ENCODE measurements around the gene TERB2.
"Not testable (repeated sequence)": the region's sequence is repeated elsewhere in the genome, so short reads cannot be mapped to it uniquely, and the experiment has no call there.

TERB2 gene

GRCh38 chr15:44956388-44956787, at the start of gene TERB2:
TSS of gene TERB2 (plus strand) at chr15:44956687. CDS start at chr15:44956719, 32 bp downstream.
- DNase-seq, result peak; percentile 41

GRCh38 chr15:44909423-44909822, 47.1 kb upstream of the TERB2 start:
- no peak for DNase-seq

GRCh38 chr15:44910981-44911625, 45.4 kb upstream of the TERB2 start:
- no peak for DNase-seq

- not testable (repeated sequence) for DNase-seq
Measured at GRCh38 chr15:44912186-44912585, 44.3 kb upstream of the TERB2 start.

GRCh38 chr15:44912974-44913448, 43.5 kb upstream of the TERB2 start:
- not testable (repeated sequence) for DNase-seq

- no peak for DNase-seq
Measured at GRCh38 chr15:44918136-44918535, 38.4 kb upstream of the TERB2 start.

GRCh38 chr15:44928658-44929057, 27.8 kb upstream of the TERB2 start:
- not testable (repeated sequence) for DNase-seq

GRCh38 chr15:44930283-44930682, 26.2 kb upstream of the TERB2 start:
- DNase-seq, result not testable (repeated sequence)

GRCh38 chr15:44958302-44958701, 1.8 kb downstream of the TERB2 start:
- DNase-seq, result not testable (repeated sequence)

- no peak for DNase-seq
Measured at GRCh38 chr15:44968475-44968874, 12.0 kb downstream of the TERB2 start.

- DNase-seq, result no peak
Measured at GRCh38 chr15:44971036-44971435, 14.5 kb downstream of the TERB2 start.

- not testable (repeated sequence) for DNase-seq
Measured at GRCh38 chr15:44976183-44976582, 19.7 kb downstream of the TERB2 start.

GRCh38 chr15:44977781-44978180, 21.3 kb downstream of the TERB2 start:
- not testable (repeated sequence) for DNase-seq

GRCh38 chr15:44979617-44980339, 23.3 kb downstream of the TERB2 start:
- DNase-seq, result peak; percentile 17

- DNase-seq, result not testable (repeated sequence)
Measured at GRCh38 chr15:44984144-44984543, 27.7 kb downstream of the TERB2 start.

- DNase-seq, result not testable (repeated sequence)
Measured at GRCh38 chr15:44986346-44987055, 30.0 kb downstream of the TERB2 start.

GRCh38 chr15:44987711-44988110, 31.2 kb downstream of the TERB2 start:
- not testable (repeated sequence) for DNase-seq

GRCh38 chr15:44988184-44988869, 31.8 kb downstream of the TERB2 start:
- not testable (repeated sequence) for DNase-seq

GRCh38 chr15:44988870-44989219, 32.4 kb downstream of the TERB2 start:
- peak; percentile 26 for DNase-seq

GRCh38 chr15:44997632-44998031, 41.1 kb downstream of the TERB2 start:
- DNase-seq, result not testable (repeated sequence)

- DNase-seq, result no peak
Measured at GRCh38 chr15:44999105-44999504, 42.6 kb downstream of the TERB2 start.

GRCh38 chr15:45001180-45001579, 44.7 kb downstream of the TERB2 start:
- not testable (repeated sequence) for DNase-seq
